Measurements from ENCODE around the gene HSD17B14. TPM values are rescaled to one million over a fixed set of nuclear protein-coding genes. Genes with fewer than 3 reads are reported as not detected.

Gene HSD17B14
- total RNA-seq, 1 donor from 2014 or later, result 65.6 TPM

DNA sequence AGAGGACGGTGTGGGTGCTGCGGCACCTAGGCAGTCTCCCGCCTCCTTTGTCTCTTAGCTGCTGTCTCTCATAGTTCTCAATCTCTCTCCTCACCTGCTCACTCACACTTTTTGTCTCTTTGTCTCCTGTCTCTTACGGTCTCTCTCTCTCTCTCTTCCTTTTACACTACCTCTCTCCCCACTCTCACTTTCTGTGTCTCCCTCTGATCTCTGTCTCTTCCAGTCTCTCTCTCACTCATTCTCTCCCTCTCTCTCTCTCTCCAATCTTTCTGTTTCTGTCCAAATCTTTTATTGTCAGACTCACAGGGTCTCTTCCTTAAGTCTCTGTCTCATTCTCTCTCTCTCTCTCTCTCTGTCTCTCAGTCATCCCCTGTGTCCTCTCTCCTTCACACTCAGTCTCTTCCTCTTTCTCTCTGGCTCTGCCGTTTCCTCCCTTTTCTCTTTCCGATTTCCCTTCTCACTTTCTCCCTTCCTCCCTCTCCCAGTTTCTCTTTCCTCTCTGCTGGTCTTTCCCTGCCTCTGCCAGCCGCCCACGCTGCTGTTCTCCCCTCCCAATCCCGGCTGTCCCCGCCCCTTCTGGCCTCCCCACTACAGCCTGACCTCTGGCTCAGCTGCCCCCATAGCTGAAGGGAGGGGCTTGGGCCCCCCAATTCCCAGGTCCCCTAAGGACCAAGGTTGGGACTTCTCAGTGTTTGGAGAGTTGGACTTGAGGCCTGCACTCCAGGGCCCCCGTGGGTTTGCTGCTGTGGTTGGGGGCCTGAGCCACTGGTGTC, 32.0 kb upstream of the HSD17B14 start, which contains the start of gene PLEKHA4:
TSS of gene PLEKHA4 (minus strand) at position 504 of the 773 bp plus-strand sequence. CDS start 997 bp downstream, outside the sequence.
- TF ChIP-seq, protein P1, sequence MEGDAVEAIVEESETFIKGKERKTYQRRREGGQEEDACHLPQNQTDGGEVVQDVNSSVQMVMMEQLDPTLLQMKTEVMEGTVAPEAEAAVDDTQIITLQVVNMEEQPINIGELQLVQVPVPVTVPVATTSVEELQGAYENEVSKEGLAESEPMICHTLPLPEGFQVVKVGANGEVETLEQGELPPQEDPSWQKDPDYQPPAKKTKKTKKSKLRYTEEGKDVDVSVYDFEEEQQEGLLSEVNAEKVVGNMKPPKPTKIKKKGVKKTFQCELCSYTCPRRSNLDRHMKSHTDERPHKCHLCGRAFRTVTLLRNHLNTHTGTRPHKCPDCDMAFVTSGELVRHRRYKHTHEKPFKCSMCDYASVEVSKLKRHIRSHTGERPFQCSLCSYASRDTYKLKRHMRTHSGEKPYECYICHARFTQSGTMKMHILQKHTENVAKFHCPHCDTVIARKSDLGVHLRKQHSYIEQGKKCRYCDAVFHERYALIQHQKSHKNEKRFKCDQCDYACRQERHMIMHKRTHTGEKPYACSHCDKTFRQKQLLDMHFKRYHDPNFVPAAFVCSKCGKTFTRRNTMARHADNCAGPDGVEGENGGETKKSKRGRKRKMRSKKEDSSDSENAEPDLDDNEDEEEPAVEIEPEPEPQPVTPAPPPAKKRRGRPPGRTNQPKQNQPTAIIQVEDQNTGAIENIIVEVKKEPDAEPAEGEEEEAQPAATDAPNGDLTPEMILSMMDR (IDR thresholded peaks at IDR 0.05; ENCODE audit: unreplicated experiment), result no peak
- H3K4me3 Mint-ChIP-seq (ENCODE audit: unreplicated experiment), result peak within 1 kb of the TSS; percentile 79
- peaks cover 20% of the 10 kb centered on the region for H3K27me3 Mint-ChIP-seq (ENCODE audit: unreplicated experiment)
- H3K4me1 Mint-ChIP-seq (ENCODE audit: unreplicated experiment), result peaks cover 31% of the 10 kb centered on the region
- peak within 1 kb of the TSS; percentile 95 for H3K27ac Mint-ChIP-seq (ENCODE audit: unreplicated experiment)
- H3K36me3 Mint-ChIP-seq (ENCODE audit: low read depth, unreplicated experiment), result peaks cover 22% of the 10 kb centered on the region
- H3K9me3 Mint-ChIP-seq (ENCODE audit: unreplicated experiment), result no peaks in the 10 kb centered on the region
- DNase-seq (ENCODE audit: low spot score), result peak; percentile 26

DNA sequence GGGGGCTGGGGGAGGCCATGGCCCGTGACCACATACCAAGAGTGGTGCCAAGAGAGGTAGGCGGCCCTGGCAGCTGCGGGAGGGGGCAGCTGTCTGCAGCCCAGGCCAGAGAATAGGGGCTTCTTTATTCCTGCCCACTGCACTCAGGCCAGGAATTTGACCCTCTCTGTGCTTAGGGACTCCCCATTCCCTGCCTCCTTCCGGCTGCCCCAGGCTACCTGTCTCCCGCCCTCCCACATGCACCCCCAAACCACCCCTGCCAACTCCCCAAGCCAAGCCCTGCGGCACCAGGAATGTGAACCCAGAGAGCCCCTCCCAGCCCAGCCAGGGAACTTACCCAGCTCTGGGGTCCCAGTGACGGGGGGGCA, 31.4 kb upstream of the HSD17B14 start:
- no peaks in the 10 kb centered on the region for H3K9me3 Mint-ChIP-seq (ENCODE audit: unreplicated experiment)
- peak overlapping the region; percentile 79 for H3K4me3 Mint-ChIP-seq (ENCODE audit: unreplicated experiment)
- TF ChIP-seq, protein P1 (IDR thresholded peaks at IDR 0.05; ENCODE audit: unreplicated experiment), result no peak
- H3K27ac Mint-ChIP-seq (ENCODE audit: unreplicated experiment), result peak overlapping the region; percentile 95
- peaks cover 25% of the 10 kb centered on the region for H3K4me1 Mint-ChIP-seq (ENCODE audit: unreplicated experiment)
- H3K27me3 Mint-ChIP-seq (ENCODE audit: unreplicated experiment), result peaks cover 16% of the 10 kb centered on the region
- no peak for DNase-seq (ENCODE audit: low spot score)
- H3K36me3 Mint-ChIP-seq (ENCODE audit: low read depth, unreplicated experiment), result peaks cover 16% of the 10 kb centered on the region

DNA sequence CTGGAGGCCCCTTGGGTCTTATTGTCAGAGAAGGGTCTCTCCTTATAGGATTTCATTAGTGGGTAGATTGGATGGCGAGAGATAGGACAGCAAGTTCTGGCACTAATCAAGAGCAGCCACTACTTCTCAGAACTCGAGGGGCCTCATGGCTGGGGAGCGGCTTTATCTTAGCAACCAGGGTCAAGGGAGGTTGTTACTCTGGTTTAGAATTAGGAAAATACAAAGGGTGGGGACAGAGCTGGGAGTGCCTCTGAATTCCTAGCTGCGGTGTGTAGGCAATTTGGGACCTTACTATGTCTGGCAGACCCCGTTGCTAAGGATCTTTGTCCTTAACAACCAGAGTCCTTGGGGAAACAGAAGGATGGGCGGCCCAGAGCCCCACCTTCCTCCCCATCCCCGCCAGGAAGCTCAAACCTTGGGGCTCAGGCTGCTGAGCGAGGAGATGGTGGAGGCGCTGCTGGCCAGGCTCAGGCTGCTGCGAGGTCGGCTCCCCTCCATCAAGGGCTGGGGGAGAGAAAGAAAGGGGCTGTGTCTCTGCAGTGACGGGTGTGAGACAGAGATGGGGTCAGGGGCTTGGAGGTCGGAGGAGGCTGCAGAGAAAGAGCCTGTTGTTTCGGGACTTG, 30.9 kb upstream of the HSD17B14 start:
- TF ChIP-seq, protein P1 (IDR thresholded peaks at IDR 0.05; ENCODE audit: unreplicated experiment), result no peak
- H3K4me1 Mint-ChIP-seq (ENCODE audit: unreplicated experiment), result peaks cover 20% of the 10 kb centered on the region
- peaks cover 11% of the 10 kb centered on the region for H3K27me3 Mint-ChIP-seq (ENCODE audit: unreplicated experiment)
- peak overlapping the region; percentile 6 for H3K4me3 Mint-ChIP-seq (ENCODE audit: unreplicated experiment)
- DNase-seq (ENCODE audit: low spot score), result no peak
- H3K27ac Mint-ChIP-seq (ENCODE audit: unreplicated experiment), result peak overlapping the region; percentile 44
- H3K9me3 Mint-ChIP-seq (ENCODE audit: unreplicated experiment), result no peaks in the 10 kb centered on the region
- peaks cover 11% of the 10 kb centered on the region for H3K36me3 Mint-ChIP-seq (ENCODE audit: low read depth, unreplicated experiment)

DNA sequence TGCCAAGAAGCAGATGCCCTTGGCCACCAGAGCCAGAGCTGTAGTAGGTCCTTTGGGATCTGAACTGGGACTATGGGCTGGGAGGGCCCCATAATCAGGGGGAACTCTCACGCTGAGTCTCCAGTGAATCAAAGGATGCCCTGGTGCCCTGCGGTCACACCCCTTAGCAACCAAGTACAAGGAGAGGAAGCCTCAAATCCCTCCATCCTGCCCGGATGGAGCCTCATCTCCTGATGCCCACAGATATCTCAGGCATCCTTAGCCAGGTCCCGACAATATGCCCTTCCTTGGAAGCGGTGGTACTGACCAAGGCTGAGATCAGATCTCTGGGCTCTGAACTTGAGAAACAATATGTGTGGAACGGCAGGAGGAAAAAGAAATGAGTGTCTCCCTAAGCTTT, 30.4 kb upstream of the HSD17B14 start:
- Mint-ChIP-seq H3K36me3 (ENCODE audit: low read depth, unreplicated experiment) (peaks cover 8% of the 10 kb centered on the region), H3K4me3 (ENCODE audit: unreplicated experiment) (peak overlapping the region; percentile 6), H3K4me1 (ENCODE audit: unreplicated experiment) (peaks cover 18% of the 10 kb centered on the region), H3K27me3 (ENCODE audit: unreplicated experiment) (peaks cover 8% of the 10 kb centered on the region), H3K9me3 (ENCODE audit: unreplicated experiment) (no peaks in the 10 kb centered on the region), H3K27ac (ENCODE audit: unreplicated experiment) (peak overlapping the region; percentile 44)
- TF ChIP-seq, protein P1 (IDR thresholded peaks at IDR 0.05; ENCODE audit: unreplicated experiment), result no peak
- DNase-seq (ENCODE audit: low spot score), result peak; percentile 11

DNA sequence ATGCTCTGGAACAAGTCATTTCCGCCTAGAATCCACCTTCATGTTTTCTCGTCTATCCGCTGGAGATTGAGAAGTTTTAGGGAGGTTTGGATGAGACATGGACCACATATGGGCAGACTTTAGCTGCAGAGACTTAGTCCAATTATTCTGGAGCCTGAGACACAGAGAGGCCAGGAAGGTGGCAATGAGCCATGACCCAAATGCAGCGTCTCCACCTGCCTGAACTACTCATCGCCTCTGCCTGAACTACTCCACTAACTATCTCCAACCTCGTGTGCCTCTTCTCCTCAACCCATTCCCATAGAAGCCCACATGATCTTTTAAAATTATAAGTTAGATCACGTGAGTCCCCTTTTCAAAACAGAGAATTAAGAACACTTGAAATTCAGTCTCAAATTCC, 26.5 kb upstream of the HSD17B14 start:
- Mint-ChIP-seq H3K27ac (ENCODE audit: unreplicated experiment) (no peak overlapping the region), H3K4me1 (ENCODE audit: unreplicated experiment) (peaks cover 6% of the 10 kb centered on the region), H3K36me3 (ENCODE audit: low read depth, unreplicated experiment) (peaks cover 3% of the 10 kb centered on the region), H3K27me3 (ENCODE audit: unreplicated experiment) (peaks cover 5% of the 10 kb centered on the region), H3K4me3 (ENCODE audit: unreplicated experiment) (no peak overlapping the region), H3K9me3 (ENCODE audit: unreplicated experiment) (no peaks in the 10 kb centered on the region)
- DNase-seq (ENCODE audit: low spot score), result no peak
- TF ChIP-seq, protein P1 (IDR thresholded peaks at IDR 0.05; ENCODE audit: unreplicated experiment), result no peak

All from endothelial cell (in vitro differentiated cells).